GM19438 (cell line): Measurements from ENCODE around the gene ACSM2B.
"Not testable (repeated sequence)": the region's sequence is repeated elsewhere in the genome, so short reads cannot be mapped to it uniquely, and the experiment has no call there.

Experiments
- ATAC-seq: cut with Tn5 transposase; IDR thresholded peaks from one replicate; pipeline ENCODE4 v1.9.1; 2021; ENCODE audit warnings: low read depth; ENCODE audit not compliant: unreplicated experiment

The ACSM2B gene

GRCh38 chr16:20538687-20539086 lies 37.5 kb downstream of the ACSM2B start:
- ATAC-seq = no peak

- no peak for ATAC-seq
Measured at GRCh38 chr16:20538181-20538580, 38.0 kb downstream of the ACSM2B start.

DNA sequence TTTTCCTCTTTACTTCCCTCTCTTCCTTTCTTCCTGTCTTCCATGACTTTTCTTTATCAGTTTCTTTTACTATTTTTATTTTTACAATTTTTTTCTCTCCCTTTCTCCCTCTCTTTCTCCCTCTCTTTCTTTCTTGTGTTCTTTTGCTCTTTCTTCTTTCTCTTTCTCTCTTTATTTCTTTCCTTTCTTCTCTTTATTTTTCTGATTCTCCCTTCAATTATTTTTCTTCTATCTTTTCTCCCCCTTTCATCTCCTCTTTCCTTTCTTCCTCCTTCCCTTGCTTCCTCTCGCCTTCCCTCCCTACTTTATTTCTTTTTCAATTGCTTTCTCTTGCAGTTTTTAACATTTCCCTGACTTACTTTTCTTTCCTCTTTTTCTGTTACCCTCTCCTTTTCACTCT lies 39.5 kb downstream of the ACSM2B start:
- ATAC-seq = not testable (repeated sequence)

DNA sequence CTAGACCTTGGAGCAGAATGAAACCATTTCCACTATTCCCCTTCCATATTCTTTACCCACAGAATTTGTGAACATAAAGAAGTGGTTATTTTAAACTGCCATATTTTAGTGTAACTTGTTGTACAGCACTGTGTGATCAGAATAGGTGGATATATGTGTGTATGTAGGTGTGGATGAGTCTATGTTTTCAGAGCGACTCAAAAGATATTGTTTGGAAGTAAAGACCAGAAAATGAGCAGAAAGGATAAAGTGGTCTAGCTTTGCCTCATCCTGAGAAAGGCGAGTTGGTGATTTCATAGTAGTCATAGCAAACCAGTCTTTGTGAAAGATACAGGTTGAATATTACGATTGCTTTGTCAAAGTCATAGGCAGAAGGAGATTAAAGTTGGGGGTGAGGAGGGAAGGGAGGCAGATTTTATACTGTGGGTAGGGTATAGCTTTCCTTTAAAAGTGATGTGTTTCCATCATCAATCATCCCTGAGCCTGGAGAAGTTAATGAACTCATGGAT lies 43.8 kb downstream of the ACSM2B start:
- ATAC-seq = not testable (repeated sequence)

- not testable (repeated sequence) for ATAC-seq
Measured at GRCh38 chr16:20531795-20532194, 44.4 kb downstream of the ACSM2B start.

- ATAC-seq = no peak
Measured at GRCh38 chr16:20520103-20520502, 56.1 kb downstream of the ACSM2B start.

DNA sequence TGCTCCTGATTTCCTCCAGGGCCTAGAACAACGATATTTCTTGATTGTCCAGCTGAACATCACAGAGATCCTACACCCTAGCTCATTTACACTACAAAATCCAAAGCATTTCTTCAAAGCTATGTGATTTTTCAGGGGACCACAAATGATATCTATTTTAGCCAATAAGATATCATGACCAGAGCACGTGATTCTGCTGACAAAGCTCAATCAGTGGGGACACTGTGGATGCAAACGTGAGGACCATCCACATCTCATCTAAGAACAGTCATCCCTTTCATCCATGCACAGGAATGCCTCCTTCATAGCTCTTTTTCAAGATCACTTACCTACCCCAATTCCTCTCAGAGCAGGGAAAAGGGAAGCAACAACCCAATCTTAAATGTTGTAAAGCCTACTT lies 56.9 kb downstream of the ACSM2B start:
- no peak for ATAC-seq

DNA sequence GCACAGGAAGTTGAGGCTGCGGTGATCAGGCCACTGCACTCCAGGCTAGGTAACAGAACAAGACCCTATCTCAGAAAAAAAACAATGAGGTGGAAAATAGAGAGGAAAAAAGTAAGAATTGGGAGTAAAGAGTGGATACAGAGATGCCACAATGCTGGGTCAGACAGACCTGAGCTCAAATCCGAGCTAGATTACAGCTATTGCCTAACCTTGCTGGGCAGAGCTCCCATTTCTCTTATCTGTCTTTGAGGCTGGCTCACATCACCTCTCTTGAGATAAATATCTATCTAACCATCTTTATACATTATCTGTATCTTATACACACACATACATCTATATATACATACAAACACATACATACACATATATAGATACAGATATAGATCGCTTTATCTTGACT lies 59.0 kb downstream of the ACSM2B start:
- ATAC-seq = no peak

DNA sequence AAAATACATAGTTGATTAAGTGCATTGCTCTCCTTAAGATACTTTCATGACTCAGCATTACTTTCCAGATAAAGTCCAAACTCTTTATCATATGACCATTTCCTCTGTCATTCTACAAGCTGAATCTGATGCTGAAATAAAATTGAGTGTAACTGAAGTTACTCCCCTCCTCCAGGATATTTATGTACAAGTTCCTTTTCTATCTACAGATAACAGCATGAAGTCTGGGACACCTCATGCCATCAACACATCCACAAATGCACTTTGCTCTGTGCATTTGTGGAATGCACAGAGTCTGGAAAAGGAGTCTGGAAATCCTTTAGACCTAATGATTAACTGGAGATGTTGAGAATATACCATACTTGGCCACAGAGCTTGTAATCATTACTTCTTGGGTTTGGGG lies 60.5 kb downstream of the ACSM2B start:
- ATAC-seq = no peak

GRCh38 chr16:20510323-20510722 lies 65.8 kb downstream of the ACSM2B start:
- ATAC-seq = no peak

DNA sequence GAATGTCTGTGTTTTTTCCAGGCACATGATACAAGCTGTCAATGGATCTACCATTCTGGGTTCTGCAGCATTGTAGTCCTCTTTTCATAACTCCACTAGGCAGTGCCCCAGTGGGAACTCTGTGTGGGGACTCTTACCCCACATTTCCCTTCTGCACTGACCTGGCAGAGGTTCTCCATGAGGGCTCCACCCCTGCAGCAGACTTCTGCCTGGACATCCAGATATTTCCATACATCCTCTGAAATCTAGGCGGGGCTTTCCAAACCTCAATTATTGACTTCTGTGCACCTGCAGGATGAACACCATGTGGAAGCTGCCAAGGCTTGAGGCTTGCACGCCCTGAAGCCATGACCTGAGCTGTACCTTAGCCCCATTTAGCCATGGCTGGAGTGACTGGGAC lies 68.9 kb downstream of the ACSM2B start:
- ATAC-seq = no peak

- no peak for ATAC-seq
Measured at GRCh38 chr16:20504418-20504817, 71.7 kb downstream of the ACSM2B start.

- not testable (repeated sequence) for ATAC-seq
Measured at GRCh38 chr16:20491448-20491847, 84.7 kb downstream of the ACSM2B start.

- not testable (repeated sequence) for ATAC-seq
Measured at GRCh38 chr16:20490994-20491393, 85.2 kb downstream of the ACSM2B start.
